Measurements from ENCODE around the gene ARHGEF25.

DNA sequence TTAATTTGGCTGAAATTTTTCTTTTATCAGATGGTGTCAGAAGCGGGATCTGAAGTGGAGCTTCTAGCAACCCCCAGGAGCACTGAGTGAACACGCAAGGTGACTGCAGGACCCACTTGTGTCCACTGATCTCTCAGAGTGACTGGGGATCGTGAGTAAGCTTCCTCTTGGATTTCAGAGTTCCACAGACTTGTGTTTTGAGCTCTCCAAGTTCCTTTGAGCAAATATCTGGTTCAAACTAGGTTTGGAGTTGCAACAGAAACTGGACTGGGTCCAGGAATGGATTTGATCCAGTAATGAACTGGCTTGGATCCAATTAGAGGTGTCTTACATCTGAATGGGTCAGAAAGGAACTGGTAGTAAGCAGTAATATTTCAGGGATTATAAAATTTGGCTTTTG is 46.5 kb downstream of the ARHGEF25 start:
- TF ChIP-seq, protein P1, sequence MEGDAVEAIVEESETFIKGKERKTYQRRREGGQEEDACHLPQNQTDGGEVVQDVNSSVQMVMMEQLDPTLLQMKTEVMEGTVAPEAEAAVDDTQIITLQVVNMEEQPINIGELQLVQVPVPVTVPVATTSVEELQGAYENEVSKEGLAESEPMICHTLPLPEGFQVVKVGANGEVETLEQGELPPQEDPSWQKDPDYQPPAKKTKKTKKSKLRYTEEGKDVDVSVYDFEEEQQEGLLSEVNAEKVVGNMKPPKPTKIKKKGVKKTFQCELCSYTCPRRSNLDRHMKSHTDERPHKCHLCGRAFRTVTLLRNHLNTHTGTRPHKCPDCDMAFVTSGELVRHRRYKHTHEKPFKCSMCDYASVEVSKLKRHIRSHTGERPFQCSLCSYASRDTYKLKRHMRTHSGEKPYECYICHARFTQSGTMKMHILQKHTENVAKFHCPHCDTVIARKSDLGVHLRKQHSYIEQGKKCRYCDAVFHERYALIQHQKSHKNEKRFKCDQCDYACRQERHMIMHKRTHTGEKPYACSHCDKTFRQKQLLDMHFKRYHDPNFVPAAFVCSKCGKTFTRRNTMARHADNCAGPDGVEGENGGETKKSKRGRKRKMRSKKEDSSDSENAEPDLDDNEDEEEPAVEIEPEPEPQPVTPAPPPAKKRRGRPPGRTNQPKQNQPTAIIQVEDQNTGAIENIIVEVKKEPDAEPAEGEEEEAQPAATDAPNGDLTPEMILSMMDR (IDR thresholded peaks at IDR 0.05), result no peak
- no peak for TF ChIP-seq POLR2A (IDR thresholded peaks at IDR 0.05)
